SU-DHL-6 (cell line): Measurements from ENCODE around the gene MEF2D.

Source experiments
- EZH2phosphoT487 ChIP-seq: fragments of 200-600 bp; sonication (generic), shearing (Covaris generic); conservative IDR thresholded peaks from 2 replicates; pipeline ENCODE4 v1.6.1; 2018; ENCODE audit warnings: mild to moderate bottlenecking, antibody characterized with exemption, low read length, moderate library complexity, mixed read lengths
- TF ChIP-seq, protein P1 (sequence below): fragments of 200-600 bp; sonication (generic); IDR thresholded peaks from one replicate; pipeline ENCODE4 v1.5.1; 2017; ENCODE audit warnings: antibody characterized with exemption, mild to moderate bottlenecking, low read length, moderate library complexity; ENCODE audit not compliant: insufficient read depth, poor library complexity, severe bottlenecking

GRCh38 chr1:156482276-156482675, 18.3 kb downstream of the MEF2D start:
- TF ChIP-seq, protein P1, sequence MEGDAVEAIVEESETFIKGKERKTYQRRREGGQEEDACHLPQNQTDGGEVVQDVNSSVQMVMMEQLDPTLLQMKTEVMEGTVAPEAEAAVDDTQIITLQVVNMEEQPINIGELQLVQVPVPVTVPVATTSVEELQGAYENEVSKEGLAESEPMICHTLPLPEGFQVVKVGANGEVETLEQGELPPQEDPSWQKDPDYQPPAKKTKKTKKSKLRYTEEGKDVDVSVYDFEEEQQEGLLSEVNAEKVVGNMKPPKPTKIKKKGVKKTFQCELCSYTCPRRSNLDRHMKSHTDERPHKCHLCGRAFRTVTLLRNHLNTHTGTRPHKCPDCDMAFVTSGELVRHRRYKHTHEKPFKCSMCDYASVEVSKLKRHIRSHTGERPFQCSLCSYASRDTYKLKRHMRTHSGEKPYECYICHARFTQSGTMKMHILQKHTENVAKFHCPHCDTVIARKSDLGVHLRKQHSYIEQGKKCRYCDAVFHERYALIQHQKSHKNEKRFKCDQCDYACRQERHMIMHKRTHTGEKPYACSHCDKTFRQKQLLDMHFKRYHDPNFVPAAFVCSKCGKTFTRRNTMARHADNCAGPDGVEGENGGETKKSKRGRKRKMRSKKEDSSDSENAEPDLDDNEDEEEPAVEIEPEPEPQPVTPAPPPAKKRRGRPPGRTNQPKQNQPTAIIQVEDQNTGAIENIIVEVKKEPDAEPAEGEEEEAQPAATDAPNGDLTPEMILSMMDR, result no peak
- no peak for TF ChIP-seq EZH2phosphoT487
